ENCODE data around the gene UIMC1.

DNA sequence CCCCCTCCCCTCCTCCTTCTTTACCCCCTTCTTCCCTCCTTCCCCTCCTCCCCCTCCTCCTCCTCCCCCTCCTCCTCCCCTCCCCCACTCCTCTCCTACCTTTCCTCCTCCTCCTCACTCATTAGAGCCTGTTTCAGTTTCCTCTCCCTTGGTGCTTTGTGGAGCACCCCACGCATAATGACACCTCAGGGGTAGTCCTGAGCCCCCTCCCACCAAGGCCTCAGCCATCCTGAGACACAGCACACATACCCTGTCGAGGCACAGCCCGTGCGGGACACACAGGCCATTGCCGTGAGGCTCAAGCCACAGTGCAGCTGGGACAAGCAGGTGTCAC lies 142.8 kb downstream of the UIMC1 start:
- no peak for TF ChIP-seq POLR2A (IDR thresholded peaks at IDR 0.05)
- TF ChIP-seq, protein P1, sequence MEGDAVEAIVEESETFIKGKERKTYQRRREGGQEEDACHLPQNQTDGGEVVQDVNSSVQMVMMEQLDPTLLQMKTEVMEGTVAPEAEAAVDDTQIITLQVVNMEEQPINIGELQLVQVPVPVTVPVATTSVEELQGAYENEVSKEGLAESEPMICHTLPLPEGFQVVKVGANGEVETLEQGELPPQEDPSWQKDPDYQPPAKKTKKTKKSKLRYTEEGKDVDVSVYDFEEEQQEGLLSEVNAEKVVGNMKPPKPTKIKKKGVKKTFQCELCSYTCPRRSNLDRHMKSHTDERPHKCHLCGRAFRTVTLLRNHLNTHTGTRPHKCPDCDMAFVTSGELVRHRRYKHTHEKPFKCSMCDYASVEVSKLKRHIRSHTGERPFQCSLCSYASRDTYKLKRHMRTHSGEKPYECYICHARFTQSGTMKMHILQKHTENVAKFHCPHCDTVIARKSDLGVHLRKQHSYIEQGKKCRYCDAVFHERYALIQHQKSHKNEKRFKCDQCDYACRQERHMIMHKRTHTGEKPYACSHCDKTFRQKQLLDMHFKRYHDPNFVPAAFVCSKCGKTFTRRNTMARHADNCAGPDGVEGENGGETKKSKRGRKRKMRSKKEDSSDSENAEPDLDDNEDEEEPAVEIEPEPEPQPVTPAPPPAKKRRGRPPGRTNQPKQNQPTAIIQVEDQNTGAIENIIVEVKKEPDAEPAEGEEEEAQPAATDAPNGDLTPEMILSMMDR (IDR thresholded peaks at IDR 0.05): no peak

Measured in adrenal gland (tissue), 5 donors.